ENCODE measurements around the gene CLCN6. TPM values are rescaled to one million over a fixed set of nuclear protein-coding genes. Genes with fewer than 3 reads are reported as not detected.

CLCN6 gene
- polyA plus RNA-seq, 2 of the 4 experiments (the other 2 are of a cell fraction) = 5.7 to 9.0 TPM

DNA sequence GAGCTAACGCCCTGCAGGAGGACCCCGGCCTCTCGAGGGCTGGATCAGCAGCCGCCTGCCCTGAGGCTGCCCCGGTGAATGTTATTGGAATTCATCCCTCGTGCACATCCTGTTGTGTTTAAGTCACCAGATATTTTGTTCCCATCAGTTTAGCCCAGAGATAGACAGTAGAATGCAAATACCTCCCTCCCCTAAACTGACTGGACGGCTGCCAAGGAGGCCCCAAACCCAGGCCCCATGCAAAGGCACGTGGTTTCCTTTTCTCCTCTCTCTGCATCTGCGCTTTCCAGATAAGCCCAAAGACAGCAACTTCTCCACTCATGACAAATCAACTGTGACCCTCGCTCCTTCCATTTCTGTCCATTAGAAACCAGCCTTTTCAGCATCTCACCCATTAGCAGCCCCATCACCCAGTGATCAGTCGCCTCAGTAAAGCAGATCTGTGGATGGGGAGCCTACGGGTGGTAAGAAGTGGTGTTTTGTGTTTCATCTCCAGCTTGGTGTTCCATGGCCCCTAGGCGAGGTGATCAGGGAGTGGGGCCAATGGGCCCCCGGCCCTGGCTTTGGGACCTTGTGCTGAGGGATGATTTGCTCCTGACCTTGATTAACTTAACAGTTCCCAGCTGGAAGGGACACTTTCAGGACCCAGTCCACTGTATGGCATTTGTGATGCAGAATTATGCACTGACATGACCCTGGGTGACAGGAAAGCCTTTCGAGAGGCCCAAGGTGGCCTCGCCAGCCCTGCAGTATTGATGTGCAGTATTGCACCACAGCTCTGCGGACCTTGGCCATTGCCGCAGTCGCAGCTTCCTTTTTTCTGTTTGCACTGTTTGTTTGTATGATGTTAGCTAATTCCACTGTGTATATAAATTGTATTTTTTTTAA is 36.4 kb downstream of the CLCN6 start:
- CTCF ChIA-PET = interaction anchor here (0.6 to 2.0 kb wide), 7 partner anchors 11 to 189 kb away, joined by 3 to 9 read pairs (median 4); no protein-coding TSS in a partner anchor
- FAIRE-seq (no peak), ATAC-seq (no peak), DNase-seq (ENCODE audit: low read depth in 1 of 2, low spot score in 1 of 2) (no peak)
- TF ChIP-seq SMC3 (IDR thresholded peaks at IDR 0.05) = no peak
- no peak for TF ChIP-seq HEYL (CRISPR knock-in tag; IDR thresholded peaks at IDR 0.05)
- Histone ChIP-seq H3K4me1 (no peaks in the 10 kb centered on the region), H3K4me3 (no peak overlapping the region), H3K27ac (no peak overlapping the region), H3K9me3 (no peaks in the 10 kb centered on the region), H3K4me2 (no peak overlapping the region)
- WGBS (ENCODE audit: missing lambda C conversion rate) = 83% methylated on average over 19 of the region's 19 CpGs
- POLR2A ChIA-PET = no interaction called here

DNA sequence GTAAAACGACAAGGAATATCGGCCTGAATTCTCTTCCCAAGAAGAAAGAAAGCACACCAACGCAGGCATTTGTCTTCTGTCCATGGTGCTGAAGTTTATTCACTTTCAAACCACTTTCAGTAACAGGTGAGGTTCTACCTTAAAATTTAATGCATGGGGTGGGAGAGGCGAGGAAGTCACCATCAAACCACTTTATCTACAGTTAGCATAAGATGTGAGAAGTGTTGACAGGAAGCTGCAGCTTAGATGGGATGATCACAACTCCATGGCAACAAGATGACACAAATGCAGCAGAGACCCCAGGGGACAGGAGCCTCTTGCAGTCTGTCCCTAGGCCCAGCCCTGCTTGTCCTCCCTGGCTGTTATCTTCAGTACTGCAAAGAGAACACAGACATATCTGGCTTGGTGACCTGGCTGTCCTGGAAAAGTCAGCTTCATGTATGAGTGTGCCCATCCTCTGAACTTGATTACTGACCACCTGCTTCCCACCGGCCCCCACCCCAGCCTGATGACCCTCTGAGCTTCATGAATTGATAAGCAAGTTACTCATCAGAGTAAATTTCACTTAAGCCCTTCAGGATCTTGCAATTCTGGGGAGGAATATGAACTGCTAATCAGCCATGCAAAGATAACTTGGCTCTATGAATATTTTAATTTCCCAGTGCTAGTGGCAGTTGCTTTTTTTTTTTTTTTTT is 39.8 kb downstream of the CLCN6 start:
- no peak overlapping the region for H3K4me3 ChIP-seq
- H3K9me3 ChIP-seq = no peaks in the 10 kb centered on the region
- POLR2A ChIA-PET = interaction anchor here (0.7 kb wide), 1 partner anchor 34 kb away, joined by 7 read pairs; no protein-coding TSS in a partner anchor
- H3K27ac ChIP-seq = no peak overlapping the region
- no peak overlapping the region for H3K4me2 ChIP-seq
- ATAC-seq = peak; percentile 50 to 57; a peak in 3 of 6 replicates
- FAIRE-seq = no peak
- TF ChIP-seq BHLHE40 (IDR thresholded peaks at IDR 0.05; ENCODE audit: low read depth, low read length) = no peak
- no peak for TF ChIP-seq CEBPB (IDR thresholded peaks at IDR 0.05)
- TF ChIP-seq, protein P1, sequence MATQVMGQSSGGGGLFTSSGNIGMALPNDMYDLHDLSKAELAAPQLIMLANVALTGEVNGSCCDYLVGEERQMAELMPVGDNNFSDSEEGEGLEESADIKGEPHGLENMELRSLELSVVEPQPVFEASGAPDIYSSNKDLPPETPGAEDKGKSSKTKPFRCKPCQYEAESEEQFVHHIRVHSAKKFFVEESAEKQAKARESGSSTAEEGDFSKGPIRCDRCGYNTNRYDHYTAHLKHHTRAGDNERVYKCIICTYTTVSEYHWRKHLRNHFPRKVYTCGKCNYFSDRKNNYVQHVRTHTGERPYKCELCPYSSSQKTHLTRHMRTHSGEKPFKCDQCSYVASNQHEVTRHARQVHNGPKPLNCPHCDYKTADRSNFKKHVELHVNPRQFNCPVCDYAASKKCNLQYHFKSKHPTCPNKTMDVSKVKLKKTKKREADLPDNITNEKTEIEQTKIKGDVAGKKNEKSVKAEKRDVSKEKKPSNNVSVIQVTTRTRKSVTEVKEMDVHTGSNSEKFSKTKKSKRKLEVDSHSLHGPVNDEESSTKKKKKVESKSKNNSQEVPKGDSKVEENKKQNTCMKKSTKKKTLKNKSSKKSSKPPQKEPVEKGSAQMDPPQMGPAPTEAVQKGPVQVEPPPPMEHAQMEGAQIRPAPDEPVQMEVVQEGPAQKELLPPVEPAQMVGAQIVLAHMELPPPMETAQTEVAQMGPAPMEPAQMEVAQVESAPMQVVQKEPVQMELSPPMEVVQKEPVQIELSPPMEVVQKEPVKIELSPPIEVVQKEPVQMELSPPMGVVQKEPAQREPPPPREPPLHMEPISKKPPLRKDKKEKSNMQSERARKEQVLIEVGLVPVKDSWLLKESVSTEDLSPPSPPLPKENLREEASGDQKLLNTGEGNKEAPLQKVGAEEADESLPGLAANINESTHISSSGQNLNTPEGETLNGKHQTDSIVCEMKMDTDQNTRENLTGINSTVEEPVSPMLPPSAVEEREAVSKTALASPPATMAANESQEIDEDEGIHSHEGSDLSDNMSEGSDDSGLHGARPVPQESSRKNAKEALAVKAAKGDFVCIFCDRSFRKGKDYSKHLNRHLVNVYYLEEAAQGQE (IDR thresholded peaks at IDR 0.05) = peak; percentile 89
- TF ChIP-seq ESRRA (IDR thresholded peaks at IDR 0.05; ENCODE audit: borderline replicate concordance, low read length) = no peak
- no peak for TF ChIP-seq MYC (IDR thresholded peaks at IDR 0.05; ENCODE audit: borderline replicate concordance, low read length)
- CTCF ChIA-PET = interaction anchor here (3.3 kb wide), 1 partner anchor 48 kb away, joined by 20 read pairs; no protein-coding TSS in a partner anchor
- WGBS (ENCODE audit: missing lambda C conversion rate) = 75% methylated on average over 5 of the region's 5 CpGs
- DNase-seq (ENCODE audit: low read depth in 1 of 2, low spot score in 1 of 2) = no peak
- no peaks in the 10 kb centered on the region for H3K4me1 ChIP-seq

DNA sequence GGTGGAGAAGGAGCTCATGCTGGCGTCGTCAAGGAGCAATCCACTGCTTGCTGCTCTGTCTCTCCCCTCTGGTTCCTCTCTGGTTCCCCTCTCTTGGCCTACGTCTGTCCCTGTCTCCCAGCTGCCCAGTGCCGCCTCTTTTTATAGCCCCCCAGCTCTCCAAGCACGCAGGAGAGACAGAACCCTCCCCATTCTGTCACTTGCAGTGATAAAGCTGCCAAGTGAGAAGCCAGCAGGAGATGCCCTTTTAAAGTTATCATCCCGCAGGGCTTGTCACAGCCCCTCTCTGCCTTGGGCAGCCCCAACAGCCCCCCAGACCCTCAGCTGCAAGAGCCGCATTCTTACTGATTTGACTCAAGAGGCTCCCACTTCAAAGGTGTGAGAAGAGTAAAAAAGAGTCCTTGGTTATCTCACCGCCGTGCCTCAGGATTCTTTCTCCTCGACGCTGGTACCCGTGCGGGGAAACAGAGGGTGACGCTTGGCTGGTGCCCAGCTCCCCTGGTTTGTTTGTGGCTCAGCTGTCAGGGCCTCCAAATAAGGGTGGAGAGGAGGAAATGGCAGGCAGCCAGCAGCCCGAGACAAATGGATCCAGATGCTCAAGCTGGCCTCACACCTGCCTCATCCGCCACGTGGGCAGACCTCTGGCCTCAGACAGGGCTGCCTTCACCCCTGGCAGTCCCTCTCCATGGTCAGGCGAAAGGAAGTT is 41.8 kb downstream of the CLCN6 start, which contains the start of gene NPPA:
Gene NPPA (minus strand): TSS at position 117 of the 706 bp plus-strand sequence. CDS start 99 bp downstream, at position 18.
- no peak for ATAC-seq
- Histone ChIP-seq H3K27ac (no peak within 1 kb of the TSS), H3K4me1 (no peaks in the 10 kb centered on the region), H3K9me3 (no peaks in the 10 kb centered on the region), H3K4me3 (no peak within 1 kb of the TSS), H3K4me2 (no peak within 1 kb of the TSS)
- no peak for TF ChIP-seq NPAS2 (CRISPR knock-in tag; IDR thresholded peaks at IDR 0.05; ENCODE audit: borderline replicate concordance)
- TF ChIP-seq TFCP2L1 (CRISPR knock-in tag; IDR thresholded peaks at IDR 0.05) = no peak
- TF ChIP-seq, protein P2, sequence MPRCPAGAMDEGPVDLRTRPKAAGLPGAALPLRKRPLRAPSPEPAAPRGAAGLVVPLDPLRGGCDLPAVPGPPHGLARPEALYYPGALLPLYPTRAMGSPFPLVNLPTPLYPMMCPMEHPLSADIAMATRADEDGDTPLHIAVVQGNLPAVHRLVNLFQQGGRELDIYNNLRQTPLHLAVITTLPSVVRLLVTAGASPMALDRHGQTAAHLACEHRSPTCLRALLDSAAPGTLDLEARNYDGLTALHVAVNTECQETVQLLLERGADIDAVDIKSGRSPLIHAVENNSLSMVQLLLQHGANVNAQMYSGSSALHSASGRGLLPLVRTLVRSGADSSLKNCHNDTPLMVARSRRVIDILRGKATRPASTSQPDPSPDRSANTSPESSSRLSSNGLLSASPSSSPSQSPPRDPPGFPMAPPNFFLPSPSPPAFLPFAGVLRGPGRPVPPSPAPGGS (IDR thresholded peaks at IDR 0.05) = no peak
- no peak for TF ChIP-seq MYC (IDR thresholded peaks at IDR 0.05; ENCODE audit: borderline replicate concordance, low read length)
- no peak for TF ChIP-seq CBX8 (IDR thresholded peaks at IDR 0.05)
- no peak for TF ChIP-seq HOXB5 (CRISPR knock-in tag; IDR thresholded peaks at IDR 0.05)
- TF ChIP-seq CHD4 (IDR thresholded peaks at IDR 0.05; ENCODE audit: borderline replicate concordance) = no peak
- no peak for TF ChIP-seq CHD2 (IDR thresholded peaks at IDR 0.05; ENCODE audit: low read length, partially characterized antibody)
- ChIA-PET POLR2A (no interaction called here), CTCF (interaction anchor here (0.8 to 3.3 kb wide), 4 partner anchors 10 to 119 kb away, joined by 3 to 20 read pairs (median 7); no protein-coding TSS in a partner anchor)
- no peak for DNase-seq (ENCODE audit: low read depth in 1 of 2, low spot score in 1 of 2)
- no peak for FAIRE-seq
- 84% methylated on average over 18 of the region's 18 CpGs for WGBS (ENCODE audit: missing lambda C conversion rate)

Measured in A549 (cell line).